Chondrocyte (in vitro differentiated cells): ENCODE results near the gene NOS3. TPM values are rescaled to one million over a fixed set of nuclear protein-coding genes. Genes with fewer than 3 reads are reported as not detected.

Experiments
- DNase-seq: peaks from one replicate; pipeline ENCODE4 v3.0.0; 2021; ENCODE audit warnings: mixed read lengths, low spot score
- H3K27ac Mint-ChIP-seq: one replicate; pipeline ENCODE4 v1.8.0; 2021; ENCODE audit warnings: mild to moderate bottlenecking, moderate library complexity, mixed read lengths; ENCODE audit not compliant: unreplicated experiment
- H3K27me3 Mint-ChIP-seq: 2 replicates; pipeline ENCODE4 v1.8.0; 2021; ENCODE audit warnings: low read depth, mixed read lengths
- H3K36me3 Mint-ChIP-seq: 2 replicates; pipeline ENCODE4 v1.8.0; 2021; ENCODE audit warnings: low read depth, mixed read lengths
- H3K4me1 Mint-ChIP-seq: 2 replicates; pipeline ENCODE4 v1.8.0; 2021; ENCODE audit warnings: low read depth, mild to moderate bottlenecking, mixed read lengths
- H3K4me3 Mint-ChIP-seq: one replicate; pipeline ENCODE4 v1.8.0; 2021; ENCODE audit warnings: mild to moderate bottlenecking, moderate library complexity, mixed read lengths; ENCODE audit not compliant: unreplicated experiment
- H3K9me3 Mint-ChIP-seq: 2 replicates; pipeline ENCODE4 v1.8.0; 2021; ENCODE audit warnings: low read depth, mixed read lengths
- CTCF ChIP-seq: fragments of 200-600 bp; sonication (generic); IDR thresholded peaks from 2 replicates; pipeline ENCODE4 v1.5.0; 2021; ENCODE audit warnings: antibody characterized with exemption, mild to moderate bottlenecking, moderate library complexity
- total RNA-seq: library from RNA; stranded (reverse); gene quantifications from 3 replicates; pipeline ENCODE4 v1.2.1, GENCODE V29; 2021

Gene NOS3
- total RNA-seq, 1 donor from 2014 or later, result not detected

DNA sequence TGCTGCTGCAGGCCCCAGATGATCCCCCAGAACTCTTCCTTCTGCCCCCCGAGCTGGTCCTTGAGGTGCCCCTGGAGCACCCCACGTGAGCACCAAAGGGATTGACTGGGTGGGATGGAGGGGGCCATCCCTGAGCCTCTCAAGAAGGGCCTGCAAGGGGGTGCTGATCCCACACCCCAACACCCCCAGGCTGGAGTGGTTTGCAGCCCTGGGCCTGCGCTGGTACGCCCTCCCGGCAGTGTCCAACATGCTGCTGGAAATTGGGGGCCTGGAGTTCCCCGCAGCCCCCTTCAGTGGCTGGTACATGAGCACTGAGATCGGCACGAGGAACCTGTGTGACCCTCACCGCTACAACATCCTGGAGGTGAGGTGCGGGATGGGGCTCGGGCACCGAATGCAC, 8.2 kb downstream of the NOS3 start:
- Mint-ChIP-seq H3K27me3 (peaks cover 5% of the 10 kb centered on the region), H3K4me3 (no peak overlapping the region), H3K36me3 (no peaks in the 10 kb centered on the region)

GRCh38 chr7:150999497-151000230, 8.8 kb downstream of the NOS3 start:
- no peak for TF ChIP-seq CTCF
- Mint-ChIP-seq H3K27ac (no peak overlapping the region), H3K4me3 (no peak overlapping the region), H3K27me3 (peaks cover 5% of the 10 kb centered on the region), H3K4me1 (no peaks in the 10 kb centered on the region), H3K36me3 (no peaks in the 10 kb centered on the region), H3K9me3 (no peaks in the 10 kb centered on the region)
- DNase-seq, result no peak

More for the DNA sequence above, 8.2 kb downstream of the NOS3 start:
- TF ChIP-seq CTCF, result no peak
- Mint-ChIP-seq H3K9me3 (no peaks in the 10 kb centered on the region), H3K4me1 (no peaks in the 10 kb centered on the region), H3K27ac (no peak overlapping the region)
- DNase-seq, result no peak

DNA sequence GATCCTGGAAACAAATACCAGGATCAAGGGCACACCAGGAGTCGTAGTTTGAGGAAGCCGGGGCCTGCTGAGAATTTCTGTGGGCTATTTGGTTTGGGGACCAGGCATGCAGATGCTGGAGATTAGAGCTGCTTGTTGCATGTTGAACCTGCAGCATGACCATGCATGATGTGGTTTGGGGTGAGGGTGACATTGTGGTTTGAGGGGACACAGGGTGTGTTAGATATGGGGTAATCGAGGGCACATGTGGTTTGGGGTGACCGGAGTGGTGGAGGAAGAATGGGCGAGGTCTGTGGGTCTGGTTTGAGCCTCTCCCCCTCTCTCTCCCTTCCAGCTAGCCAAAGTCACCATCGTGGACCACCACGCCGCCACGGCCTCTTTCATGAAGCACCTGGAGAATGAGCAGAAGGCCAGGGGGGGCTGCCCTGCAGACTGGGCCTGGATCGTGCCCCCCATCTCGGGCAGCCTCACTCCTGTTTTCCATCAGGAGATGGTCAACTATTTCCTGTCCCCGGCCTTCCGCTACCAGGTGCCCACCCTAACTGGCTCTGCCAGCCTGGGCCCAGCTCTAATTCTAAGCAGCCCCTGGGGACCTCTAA, 10.2 kb downstream of the NOS3 start:
- no peak for DNase-seq
- Mint-ChIP-seq H3K9me3 (no peaks in the 10 kb centered on the region), H3K27me3 (peaks cover 12% of the 10 kb centered on the region), H3K27ac (no peak overlapping the region), H3K4me3 (no peak overlapping the region), H3K4me1 (no peaks in the 10 kb centered on the region), H3K36me3 (no peaks in the 10 kb centered on the region)
- no peak for TF ChIP-seq CTCF

DNA sequence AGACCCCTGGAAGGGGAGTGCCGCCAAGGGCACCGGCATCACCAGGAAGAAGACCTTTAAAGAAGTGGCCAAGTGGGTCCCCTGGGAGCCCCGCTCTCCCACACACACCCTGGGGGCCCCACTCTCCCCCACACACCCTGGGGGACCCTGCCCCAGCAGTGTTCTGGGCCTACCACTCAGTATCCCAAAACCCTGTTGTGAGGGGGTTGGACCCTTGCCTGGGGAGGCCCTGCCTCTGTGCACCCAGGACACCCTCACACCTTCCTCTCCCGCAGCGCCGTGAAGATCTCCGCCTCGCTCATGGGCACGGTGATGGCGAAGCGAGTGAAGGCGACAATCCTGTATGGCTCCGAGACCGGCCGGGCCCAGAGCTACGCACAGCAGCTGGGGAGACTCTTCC, 10.7 kb downstream of the NOS3 start:
- no peaks in the 10 kb centered on the region for H3K36me3 Mint-ChIP-seq
- DNase-seq, result no peak
- H3K27ac Mint-ChIP-seq, result no peak overlapping the region
- peaks cover 12% of the 10 kb centered on the region for H3K27me3 Mint-ChIP-seq
- H3K4me1 Mint-ChIP-seq, result no peaks in the 10 kb centered on the region
- TF ChIP-seq CTCF, result no peak
- no peak overlapping the region for H3K4me3 Mint-ChIP-seq
- no peaks in the 10 kb centered on the region for H3K9me3 Mint-ChIP-seq

DNA sequence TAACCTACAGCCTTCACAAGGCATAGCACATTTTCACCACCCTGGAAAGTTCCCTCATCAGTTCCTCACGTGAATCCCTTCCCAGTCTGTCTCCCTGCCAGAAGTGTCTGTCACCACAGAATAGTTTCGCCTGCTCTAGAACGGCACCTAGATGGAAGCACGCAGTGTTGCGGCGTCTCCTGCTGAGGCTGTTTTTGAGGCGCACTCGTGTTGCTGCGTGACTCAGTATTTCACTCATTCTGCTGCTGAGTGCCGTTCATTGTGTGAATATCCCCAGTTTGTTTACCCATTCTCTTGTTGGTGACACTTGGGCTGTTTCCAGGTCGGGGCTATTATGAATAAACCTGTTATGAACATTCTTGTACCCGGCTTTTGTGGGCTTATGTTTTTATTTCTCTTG, 12.8 kb downstream of the NOS3 start:
- no peaks in the 10 kb centered on the region for H3K9me3 Mint-ChIP-seq
- H3K4me3 Mint-ChIP-seq, result no peak overlapping the region
- H3K4me1 Mint-ChIP-seq, result peaks cover 10% of the 10 kb centered on the region
- peaks cover 12% of the 10 kb centered on the region for H3K27me3 Mint-ChIP-seq
- no peak for TF ChIP-seq CTCF
- H3K36me3 Mint-ChIP-seq, result no peaks in the 10 kb centered on the region
- DNase-seq, result no peak
- H3K27ac Mint-ChIP-seq, result no peak overlapping the region
